Osteoblast (primary cell): ENCODE results near the gene ADO. TPM values are rescaled to one million over a fixed set of nuclear protein-coding genes. Genes with fewer than 3 reads are reported as not detected.

Experiments used
- DNase-seq: peaks from one replicate; pipeline ENCODE4 v3.0.0; 2011; ENCODE audit warnings: low spot score, mixed read lengths; ENCODE audit not compliant: insufficient read length; ENCODE audit errors: missing footprints
- H2AFZ ChIP-seq: 2 replicates; pipeline ENCODE4 v1.6.0; 2011; ENCODE audit warnings: mild to moderate bottlenecking, low read length
- H3K27ac ChIP-seq: 2 replicates; pipeline ENCODE4 v1.5.1; 2011; ENCODE audit warnings: mild to moderate bottlenecking, low read depth, low read length, moderate library complexity
- H3K27me3 ChIP-seq: 2 replicates; pipeline ENCODE4 v1.6.0; 2012; ENCODE audit warnings: mild to moderate bottlenecking, control low read depth, inconsistent platforms, low read length, moderate library complexity; ENCODE audit not compliant: insufficient read depth
- H3K36me3 ChIP-seq: 2 replicates; pipeline ENCODE4 v1.5.1; 2011; ENCODE audit warnings: mild to moderate bottlenecking, low read length, control low read depth, moderate library complexity; ENCODE audit not compliant: insufficient read depth
- H3K4me1 ChIP-seq: 2 replicates; pipeline ENCODE4 v1.5.1; 2011; ENCODE audit warnings: mild to moderate bottlenecking, low read length, control low read depth, moderate library complexity; ENCODE audit not compliant: insufficient read depth
- H3K4me2 ChIP-seq: 2 replicates; pipeline ENCODE4 v1.6.0; 2011; ENCODE audit warnings: mild to moderate bottlenecking, low read length; ENCODE audit not compliant: insufficient read depth
- H3K4me3 ChIP-seq: fragments of 200-600 bp; sonication (generic); 3 replicates; pipeline ENCODE4 v1.5.1; 2012; ENCODE audit warnings: mild to moderate bottlenecking, low read length, inconsistent platforms; ENCODE audit not compliant: insufficient read depth
- H3K79me2 ChIP-seq: 2 replicates; pipeline ENCODE4 v1.6.0; 2012; ENCODE audit warnings: mild to moderate bottlenecking, low read length, control low read depth, inconsistent platforms; ENCODE audit not compliant: insufficient read depth
- H3K9me3 ChIP-seq: 2 replicates; pipeline ENCODE4 v1.5.1; 2011; ENCODE audit warnings: low read depth, low read length, control low read depth
- H4K20me1 ChIP-seq: 2 replicates; pipeline ENCODE4 v1.6.0; 2012; ENCODE audit warnings: mild to moderate bottlenecking, low read length, control low read depth; ENCODE audit not compliant: insufficient read depth
- CTCF ChIP-seq: IDR thresholded peaks from 2 replicates; pipeline ENCODE4 v1.5.1; 2011; ENCODE audit warnings: mild to moderate bottlenecking, low read depth, low read length, moderate library complexity; ENCODE audit errors: extremely low read depth
- total RNA-seq: library from RNA; depleted of rRNA; stranded (reverse); fragments of >200 nt; gene quantifications from 2 replicates; pipeline ENCODE4 v1.2.3, GENCODE V29; 2012

The ADO gene
- total RNA-seq, 1 donor: 29.3 TPM

GRCh38 chr10:62759599-62760175, 44.8 kb upstream of the ADO start:
- no peak overlapping the region for H3K4me2 ChIP-seq
- H3K79me2 ChIP-seq: no peaks in the 10 kb centered on the region
- no peak overlapping the region for H3K27ac ChIP-seq
- no peaks in the 10 kb centered on the region for H3K9me3 ChIP-seq
- no peak for TF ChIP-seq CTCF
- H4K20me1 ChIP-seq: no peaks in the 10 kb centered on the region
- no peak overlapping the region for H3K4me3 ChIP-seq
- no peak for DNase-seq
- no peak overlapping the region for H2AFZ ChIP-seq
- no peaks in the 10 kb centered on the region for H3K36me3 ChIP-seq
- H3K4me1 ChIP-seq: no peaks in the 10 kb centered on the region
- peaks cover 7% of the 10 kb centered on the region for H3K27me3 ChIP-seq

GRCh38 chr10:62760401-62760800, 44.1 kb upstream of the ADO start:
- H3K27ac ChIP-seq: no peak overlapping the region
- H4K20me1 ChIP-seq: no peaks in the 10 kb centered on the region
- no peaks in the 10 kb centered on the region for H3K36me3 ChIP-seq
- H3K4me1 ChIP-seq: no peaks in the 10 kb centered on the region
- no peak overlapping the region for H2AFZ ChIP-seq
- no peaks in the 10 kb centered on the region for H3K9me3 ChIP-seq
- no peak for TF ChIP-seq CTCF
- no peak for DNase-seq
- peaks cover 7% of the 10 kb centered on the region for H3K27me3 ChIP-seq
- no peaks in the 10 kb centered on the region for H3K79me2 ChIP-seq
- H3K4me3 ChIP-seq: no peak overlapping the region
- H3K4me2 ChIP-seq: no peak overlapping the region

GRCh38 chr10:62761115-62761514, 43.4 kb upstream of the ADO start:
- H2AFZ ChIP-seq: no peak overlapping the region
- no peak for TF ChIP-seq CTCF
- no peaks in the 10 kb centered on the region for H3K79me2 ChIP-seq
- H3K4me2 ChIP-seq: no peak overlapping the region
- DNase-seq: no peak
- no peak overlapping the region for H3K4me3 ChIP-seq
- no peaks in the 10 kb centered on the region for H3K4me1 ChIP-seq
- H3K9me3 ChIP-seq: no peaks in the 10 kb centered on the region
- no peaks in the 10 kb centered on the region for H3K36me3 ChIP-seq
- H4K20me1 ChIP-seq: no peaks in the 10 kb centered on the region
- H3K27me3 ChIP-seq: no peaks in the 10 kb centered on the region
- no peak overlapping the region for H3K27ac ChIP-seq

- Histone ChIP-seq H3K36me3 (no peaks in the 10 kb centered on the region), H2AFZ (no peak overlapping the region), H3K9me3 (no peaks in the 10 kb centered on the region), H3K4me3 (no peak overlapping the region), H3K79me2 (no peaks in the 10 kb centered on the region), H3K4me1 (no peaks in the 10 kb centered on the region), H4K20me1 (no peaks in the 10 kb centered on the region), H3K4me2 (no peak overlapping the region), H3K27me3 (no peaks in the 10 kb centered on the region), H3K27ac (no peak overlapping the region)
- no peak for TF ChIP-seq CTCF
- peak; percentile 54 for DNase-seq
Measured at GRCh38 chr10:62763155-62763554, 41.4 kb upstream of the ADO start.
